Effector CD8-positive, alpha-beta T cell (primary cell): ENCODE data around the gene MAML1.

Source experiments
- DNase-seq: peaks from one replicate; lab custom pipeline; 2025; lab: John Stamatoyannopoulos, UW

Gene MAML1

GRCh38 chr5:179823937-179824744 lies 91.5 kb downstream of the MAML1 start:
- DNase-seq: no peak

- no peak for DNase-seq
Observed at GRCh38 chr5:179824745-179825112, 92.1 kb downstream of the MAML1 start.

DNA sequence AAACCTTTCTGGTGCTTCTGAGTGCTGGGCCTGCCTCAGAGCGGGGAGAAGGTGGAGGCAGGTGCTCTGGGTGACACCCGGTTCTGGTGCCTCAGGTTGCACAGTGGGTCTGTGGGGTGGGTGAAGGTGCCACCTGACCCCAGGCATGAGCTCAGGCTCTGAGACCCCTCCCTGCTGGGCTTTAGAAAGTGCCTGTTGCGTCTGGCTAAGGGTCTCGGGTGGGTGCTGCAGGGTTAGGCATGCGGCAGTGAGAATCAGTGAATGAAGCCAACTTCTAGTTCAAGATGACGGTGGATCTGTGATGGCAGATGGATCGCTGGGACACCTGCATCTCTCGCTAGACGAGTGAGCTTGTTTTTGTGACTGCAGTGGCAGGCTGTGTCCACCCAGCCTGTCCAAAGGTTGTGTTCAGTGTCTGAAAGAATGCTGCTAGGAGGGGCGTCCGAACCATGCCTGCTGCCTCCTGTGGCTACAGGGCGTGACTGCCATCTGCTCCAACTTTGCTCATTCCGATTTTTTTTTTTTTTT lies 93.1 kb downstream of the MAML1 start:
- DNase-seq: no peak
